T-helper 22 cell (primary cell): ENCODE data around the gene CTCF.

Experiments
- DNase-seq: peaks from one replicate; pipeline ENCODE4 v3.0.0-alpha.2; 2020; ENCODE audit warnings: low read depth

CTCF gene

DNA sequence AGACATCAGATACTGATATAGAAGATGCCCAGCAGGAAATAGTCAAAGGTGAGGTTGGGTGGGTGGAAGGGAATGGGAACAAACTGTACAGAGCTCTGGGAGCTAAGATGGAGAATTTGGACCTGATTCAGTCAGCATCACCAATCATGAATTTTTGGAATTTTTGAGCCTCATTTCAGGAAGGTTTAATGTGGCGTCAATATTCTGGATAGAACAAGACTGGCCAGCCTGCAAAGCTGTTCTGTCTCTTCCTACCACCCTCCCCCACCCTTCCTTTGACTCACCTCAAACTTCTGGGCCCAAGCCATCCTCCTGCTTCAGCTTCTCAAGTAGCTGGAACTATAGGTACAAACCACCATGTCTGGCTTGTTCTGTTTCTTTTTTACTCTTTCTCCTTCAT lies 32.6 kb downstream of the CTCF start:
- DNase-seq = no peak

DNA sequence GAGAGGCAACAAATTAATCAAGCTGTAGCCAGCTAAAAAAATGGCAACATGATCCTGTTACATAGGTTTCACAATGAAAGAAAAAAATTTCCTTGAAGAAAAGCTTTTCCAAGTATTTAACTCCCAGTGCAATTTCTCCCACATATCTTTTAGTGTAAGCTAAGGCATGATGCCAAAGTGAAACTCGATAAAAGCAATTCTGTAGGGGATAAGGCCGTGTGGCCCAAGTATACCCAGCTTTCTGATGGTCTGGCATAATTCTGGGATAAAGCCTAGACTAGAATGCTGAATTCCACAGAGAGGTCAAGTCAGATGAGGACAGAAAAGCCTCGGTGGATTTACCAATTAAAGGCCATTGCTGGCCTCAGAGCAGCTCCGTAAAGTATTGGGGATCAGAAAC lies 36.2 kb downstream of the CTCF start:
- no peak for DNase-seq

DNA sequence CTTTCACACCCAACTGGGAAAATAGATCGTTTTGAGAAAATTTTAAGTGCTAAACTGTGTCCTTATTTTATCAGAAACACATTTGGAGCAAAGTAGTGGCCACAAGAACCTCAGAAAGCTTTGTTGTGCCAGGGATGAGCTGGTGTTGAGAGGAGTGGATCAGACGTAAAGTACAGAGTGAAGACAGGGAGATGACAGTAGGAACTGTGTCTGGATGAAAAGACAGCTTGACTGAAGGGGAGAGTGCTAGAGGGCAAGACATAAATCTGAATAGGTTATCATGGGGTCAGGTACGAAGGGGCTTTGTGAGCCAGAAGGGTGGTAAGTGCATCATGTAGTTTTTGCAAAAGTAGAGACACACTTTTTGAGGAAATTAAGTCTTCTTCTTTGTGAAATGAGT lies 43.3 kb downstream of the CTCF start:
- DNase-seq = no peak

DNA sequence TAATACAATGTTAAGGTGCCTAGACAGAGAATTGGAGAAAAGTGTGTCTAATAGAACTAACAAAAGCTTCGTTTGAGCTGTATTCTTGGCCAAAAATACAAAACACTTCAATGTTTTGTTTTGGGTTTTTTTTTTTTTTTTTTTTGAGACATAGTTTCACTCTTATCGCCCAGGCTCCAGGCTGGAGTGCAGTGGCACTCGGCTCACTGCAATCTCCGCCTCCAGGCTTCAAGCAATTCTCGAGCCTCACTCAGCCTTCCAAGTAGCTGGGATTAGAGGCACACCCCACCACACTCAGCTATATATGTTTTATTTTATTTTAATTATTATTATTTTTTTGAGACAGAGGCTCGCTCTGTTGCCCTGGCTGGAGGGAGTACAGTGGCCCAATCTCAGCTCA lies 44.3 kb downstream of the CTCF start:
- DNase-seq = no peak

DNA sequence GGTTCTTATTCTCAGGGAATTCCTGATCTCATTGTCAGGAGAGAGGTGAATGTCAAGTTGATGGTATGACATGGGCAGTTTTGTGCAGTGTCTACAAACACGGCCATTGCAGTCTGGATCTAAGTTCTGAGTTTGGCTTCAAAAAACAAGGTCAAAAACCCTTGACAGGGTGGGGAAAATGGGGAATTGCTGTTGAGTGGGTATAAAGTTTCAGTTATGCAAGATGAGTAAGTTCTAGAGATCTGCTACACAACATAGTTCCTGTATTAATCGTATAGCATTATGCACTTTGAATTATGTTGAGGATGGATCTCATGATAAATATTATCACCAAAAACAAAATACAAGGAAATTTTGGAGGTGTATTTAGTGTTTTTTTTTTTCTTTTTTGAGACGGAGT lies 46.0 kb downstream of the CTCF start:
- no peak for DNase-seq

DNA sequence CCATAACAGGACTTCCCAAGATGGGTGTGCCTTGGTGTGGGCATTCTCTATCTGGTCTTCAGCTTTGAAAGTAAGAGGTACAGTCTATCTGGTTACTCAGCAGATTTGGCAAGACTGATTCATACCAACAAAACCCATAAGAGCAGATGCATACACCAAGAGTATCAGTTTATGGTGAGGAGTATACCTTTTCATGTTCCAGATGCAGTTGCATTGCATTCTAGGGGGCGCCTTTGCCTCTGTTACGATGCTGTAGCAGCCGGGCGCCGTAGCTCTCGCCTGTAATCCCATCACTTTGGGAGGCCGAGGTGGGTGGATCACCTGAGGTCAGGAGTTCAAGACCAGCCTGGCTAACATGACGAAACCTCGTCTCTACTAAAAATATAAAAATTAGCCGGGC lies 51.5 kb downstream of the CTCF start:
- DNase-seq = no peak

DNA sequence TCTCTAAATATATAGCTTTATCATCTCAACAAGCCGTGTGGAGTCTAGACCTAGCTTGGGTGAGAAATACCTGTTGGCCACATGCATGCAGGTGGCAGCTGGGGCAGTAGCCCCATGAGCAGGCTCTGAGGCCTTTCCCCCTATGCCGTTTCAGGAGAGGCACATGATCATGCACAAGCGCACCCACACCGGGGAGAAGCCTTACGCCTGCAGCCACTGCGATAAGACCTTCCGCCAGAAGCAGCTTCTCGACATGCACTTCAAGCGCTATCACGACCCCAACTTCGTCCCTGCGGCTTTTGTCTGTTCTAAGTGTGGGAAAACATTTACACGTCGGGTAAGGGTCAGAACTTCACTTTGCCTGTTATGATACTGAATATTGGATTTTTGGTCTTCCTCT lies 65.9 kb downstream of the CTCF start:
- no peak for DNase-seq

DNA sequence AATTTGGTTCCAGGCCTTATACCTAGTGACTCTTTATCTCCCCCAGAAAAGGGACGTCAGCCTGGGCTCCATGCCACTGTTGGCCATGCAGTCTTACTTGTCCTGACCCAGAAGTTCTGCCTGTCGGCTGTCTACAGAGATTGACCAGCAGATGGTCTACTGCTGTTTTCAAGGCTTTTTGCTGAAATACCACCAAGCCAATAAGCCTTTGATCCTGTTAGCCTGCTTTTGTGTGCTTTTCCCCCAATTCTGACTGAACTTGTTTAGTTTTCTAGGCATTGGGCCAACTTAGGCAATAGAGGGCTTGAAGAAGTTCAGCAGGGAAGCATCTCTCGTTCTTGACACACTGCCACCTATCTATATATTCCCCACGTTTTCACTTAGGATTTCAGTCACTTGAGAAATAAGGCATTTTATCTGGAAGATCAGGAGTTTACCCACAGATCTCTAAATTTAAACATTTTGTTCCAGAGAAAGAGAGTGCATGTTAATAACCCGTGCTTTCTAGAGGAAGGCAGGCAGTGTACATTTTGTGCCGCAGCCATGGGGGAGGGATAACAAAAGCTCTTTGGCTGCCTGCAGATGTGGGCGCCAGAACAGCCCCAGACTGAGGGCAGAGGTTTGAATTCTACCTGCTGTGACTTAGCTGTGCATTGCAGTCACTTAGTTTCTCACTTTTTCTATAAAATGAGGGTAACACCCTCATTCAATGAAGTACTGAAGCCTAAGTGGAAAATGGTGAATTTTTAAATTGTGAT lies 70.3 kb downstream of the CTCF start:
- no peak for DNase-seq

DNA sequence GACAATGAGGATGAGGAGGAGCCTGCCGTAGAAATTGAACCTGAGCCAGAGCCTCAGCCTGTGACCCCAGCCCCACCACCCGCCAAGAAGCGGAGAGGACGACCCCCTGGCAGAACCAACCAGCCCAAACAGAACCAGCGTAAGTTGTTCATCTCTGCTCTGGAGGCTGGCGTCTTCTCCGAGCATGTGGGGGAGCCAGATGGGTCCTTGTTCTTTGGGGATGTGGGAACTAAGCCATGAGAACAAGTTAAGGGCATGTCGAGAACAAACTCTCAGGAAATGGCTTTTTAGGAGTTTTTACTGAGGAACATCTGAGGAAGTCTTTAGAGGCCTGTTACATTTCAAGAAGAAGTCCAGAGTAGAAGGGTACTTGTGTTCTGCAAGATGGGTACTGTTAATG lies 74.4 kb downstream of the CTCF start:
- DNase-seq = no peak

DNA sequence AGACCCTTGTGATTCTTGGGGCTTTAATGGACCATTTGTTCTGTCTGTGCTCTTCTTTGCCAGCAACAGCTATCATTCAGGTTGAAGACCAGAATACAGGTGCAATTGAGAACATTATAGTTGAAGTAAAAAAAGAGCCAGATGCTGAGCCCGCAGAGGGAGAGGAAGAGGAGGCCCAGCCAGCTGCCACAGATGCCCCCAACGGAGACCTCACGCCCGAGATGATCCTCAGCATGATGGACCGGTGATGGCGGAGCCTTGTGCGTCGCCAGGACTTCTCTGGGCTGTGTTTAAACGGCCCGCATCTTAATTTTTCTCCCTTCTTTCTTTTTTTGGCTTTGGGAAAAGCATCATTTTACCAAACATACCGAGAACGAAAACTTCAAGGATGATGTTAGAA lies 75.3 kb downstream of the CTCF start:
- DNase-seq = no peak

DNA sequence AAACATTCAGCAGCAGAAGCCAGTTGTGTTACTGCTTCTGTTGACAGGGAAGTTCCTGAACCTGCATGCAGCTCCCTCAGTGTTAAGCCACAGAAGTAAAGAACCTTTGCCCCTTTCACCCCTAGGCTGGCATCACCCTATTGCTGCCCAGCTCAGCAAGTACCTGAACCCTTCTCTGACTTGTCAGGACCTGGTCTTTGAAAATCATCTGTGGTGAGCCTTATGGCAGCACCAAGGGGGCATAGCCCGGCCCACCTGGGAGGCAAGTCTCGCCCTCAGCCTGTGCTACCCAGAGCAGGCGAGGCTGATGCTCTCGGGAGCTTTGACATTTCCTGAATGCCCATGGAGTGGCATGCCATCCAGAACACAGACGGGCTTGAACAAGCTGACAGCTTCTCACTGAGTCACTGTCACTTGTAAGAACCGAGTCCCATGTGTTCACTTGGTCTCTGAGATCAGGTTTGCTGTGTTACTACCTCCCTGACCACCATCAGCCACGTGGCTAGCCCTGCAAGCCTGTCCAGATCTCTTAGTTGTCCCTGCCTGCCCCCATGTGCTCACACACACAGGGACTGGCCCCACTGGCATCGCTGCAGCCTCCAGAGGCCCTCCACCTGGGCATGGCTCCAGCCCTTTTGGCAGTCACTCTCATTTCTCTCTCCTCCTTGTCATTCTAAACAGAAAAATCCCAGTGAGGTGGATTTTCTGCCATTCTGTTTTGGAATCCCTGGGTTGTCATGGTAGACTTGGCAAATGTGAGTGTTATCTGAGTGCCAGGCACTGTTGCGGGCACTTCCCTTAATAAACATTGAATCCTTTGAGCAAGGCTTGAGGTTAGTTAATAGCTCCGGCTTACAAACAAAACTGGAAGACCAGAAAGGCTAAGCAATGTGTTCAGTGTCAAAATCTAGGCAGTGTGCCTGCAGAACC lies 79.7 kb downstream of the CTCF start:
- DNase-seq = no peak

DNA sequence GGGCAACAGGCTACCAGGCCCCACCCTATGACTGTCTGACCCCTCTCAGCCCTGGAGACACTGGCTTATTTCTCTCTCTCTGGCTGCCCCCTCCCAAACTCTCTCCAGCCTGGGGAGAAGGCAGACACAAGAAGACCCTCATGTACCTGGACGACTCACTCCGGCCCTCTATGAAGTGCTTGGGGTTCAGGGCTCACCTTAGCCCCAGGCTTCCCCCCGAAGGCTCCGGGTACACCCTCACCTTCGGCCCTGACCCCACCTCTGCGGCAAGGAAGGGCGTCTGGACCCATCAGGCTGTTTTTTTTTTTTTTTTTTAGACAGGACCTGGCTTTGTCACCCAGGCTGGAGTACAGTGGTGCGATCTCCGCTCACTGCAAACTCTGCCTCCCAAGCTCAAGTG lies 81.7 kb downstream of the CTCF start:
- DNase-seq = no peak

DNA sequence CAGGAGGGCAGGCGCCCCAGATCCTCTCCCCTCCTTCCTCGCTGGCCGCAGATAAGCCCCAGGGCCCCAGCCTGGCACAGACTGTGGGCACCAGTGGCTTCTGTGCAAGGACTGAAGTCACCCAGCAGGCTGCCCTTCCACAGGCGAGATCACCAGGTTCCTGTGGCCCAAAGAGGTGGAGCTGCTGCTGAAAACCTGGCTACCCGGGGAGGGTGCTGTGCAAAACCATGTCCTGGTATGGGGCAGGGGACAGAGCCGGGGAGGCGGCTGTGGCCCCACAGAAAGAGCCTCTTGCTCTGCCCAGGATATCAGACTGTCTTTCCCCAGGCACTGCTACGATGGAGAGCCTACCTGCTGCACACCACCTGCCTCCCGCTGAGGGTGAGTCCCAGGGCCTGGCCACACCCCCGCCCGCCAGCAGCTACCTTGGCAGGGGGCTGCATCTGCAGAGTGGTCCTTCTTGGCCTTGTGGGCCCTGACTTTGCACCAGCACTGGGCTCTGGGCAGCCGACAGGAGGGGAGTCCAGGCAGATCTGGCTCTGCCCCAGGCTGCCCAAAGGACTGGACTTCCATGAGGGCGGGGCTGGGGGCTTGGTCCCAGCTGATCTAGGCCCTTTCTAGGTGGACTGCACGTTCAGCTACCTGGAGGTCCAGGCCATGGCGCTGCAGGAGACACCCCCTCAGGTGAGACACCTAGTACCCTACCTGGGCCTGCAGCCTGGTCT lies 83.2 kb downstream of the CTCF start:
- no peak for DNase-seq

DNA sequence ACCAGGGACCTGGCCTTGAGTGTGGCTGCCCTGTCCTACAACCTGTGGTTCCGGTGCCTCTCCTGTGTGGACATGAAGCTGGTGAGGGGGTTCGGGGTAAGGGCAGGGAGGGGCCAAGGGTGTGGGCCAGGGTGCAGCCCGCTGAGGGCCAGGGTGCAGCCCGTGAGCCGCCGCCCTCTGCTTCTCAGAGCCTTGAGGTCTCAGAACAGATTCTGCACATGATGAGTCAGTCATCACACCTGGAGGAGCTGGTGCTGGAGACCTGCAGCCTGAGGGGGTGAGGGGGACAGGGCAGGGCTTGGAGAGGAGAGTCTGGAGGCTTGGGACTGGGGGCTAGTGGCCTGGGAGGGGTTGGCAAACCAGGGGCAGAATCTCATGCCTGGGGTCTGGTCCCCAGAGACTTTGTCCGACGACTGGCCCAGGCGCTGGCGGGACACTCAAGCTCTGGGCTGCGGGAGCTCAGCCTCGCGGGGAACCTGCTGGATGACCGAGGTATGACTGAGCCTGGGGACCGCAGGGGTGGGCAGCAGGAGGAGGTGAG lies 84.9 kb downstream of the CTCF start:
- DNase-seq = no peak

DNA sequence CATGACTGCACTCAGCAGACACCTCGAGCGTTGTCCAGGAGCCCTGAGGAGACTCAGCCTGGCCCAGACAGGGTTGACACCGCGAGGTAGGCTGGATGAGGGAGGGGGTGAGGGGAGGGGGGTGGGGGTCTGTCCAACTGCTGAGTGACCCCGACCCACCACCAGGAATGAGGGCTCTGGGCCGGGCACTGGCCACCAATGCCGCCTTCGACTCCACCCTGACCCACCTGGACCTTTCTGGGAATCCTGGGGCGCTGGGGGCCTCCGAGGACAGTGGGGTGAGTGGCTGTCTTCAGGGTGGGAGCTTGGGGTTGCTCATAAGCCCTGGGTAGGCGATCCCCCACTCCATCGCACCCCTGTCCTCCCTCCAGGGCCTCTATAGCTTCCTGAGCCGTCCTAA lies 85.4 kb downstream of the CTCF start:
- no peak for DNase-seq

DNA sequence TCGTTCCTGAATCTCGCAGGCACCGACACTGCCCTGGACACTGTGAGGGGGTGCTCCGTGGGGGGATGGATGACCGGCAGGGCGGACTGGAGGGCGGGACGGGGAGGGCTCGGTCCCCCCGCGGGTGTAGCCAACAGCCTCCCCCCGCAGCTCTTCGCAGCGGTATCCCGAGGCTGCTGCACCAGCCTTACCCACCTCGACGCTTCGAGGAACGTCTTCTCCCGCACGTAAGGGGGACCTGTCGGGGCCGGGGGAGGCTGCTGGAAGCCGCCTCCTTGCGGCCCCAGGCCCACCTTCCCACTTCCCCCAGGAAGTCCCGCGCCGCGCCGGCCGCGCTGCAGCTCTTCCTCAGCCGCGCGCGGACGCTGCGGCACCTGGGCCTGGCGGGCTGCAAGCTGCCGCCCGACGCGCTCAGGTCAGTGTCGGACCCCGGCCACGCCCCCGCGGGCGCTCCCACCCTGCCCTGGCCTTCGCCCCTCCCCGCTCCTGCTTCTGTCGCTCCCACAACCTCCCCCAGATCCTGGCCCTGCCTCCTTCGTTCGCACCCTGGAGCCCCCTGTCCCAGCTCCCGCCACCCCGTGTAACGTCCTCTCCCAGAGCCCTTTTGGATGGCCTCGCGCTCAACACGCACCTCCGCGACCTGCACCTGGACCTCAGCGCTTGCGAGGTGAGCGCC lies 85.9 kb downstream of the CTCF start:
- no peak for DNase-seq

DNA sequence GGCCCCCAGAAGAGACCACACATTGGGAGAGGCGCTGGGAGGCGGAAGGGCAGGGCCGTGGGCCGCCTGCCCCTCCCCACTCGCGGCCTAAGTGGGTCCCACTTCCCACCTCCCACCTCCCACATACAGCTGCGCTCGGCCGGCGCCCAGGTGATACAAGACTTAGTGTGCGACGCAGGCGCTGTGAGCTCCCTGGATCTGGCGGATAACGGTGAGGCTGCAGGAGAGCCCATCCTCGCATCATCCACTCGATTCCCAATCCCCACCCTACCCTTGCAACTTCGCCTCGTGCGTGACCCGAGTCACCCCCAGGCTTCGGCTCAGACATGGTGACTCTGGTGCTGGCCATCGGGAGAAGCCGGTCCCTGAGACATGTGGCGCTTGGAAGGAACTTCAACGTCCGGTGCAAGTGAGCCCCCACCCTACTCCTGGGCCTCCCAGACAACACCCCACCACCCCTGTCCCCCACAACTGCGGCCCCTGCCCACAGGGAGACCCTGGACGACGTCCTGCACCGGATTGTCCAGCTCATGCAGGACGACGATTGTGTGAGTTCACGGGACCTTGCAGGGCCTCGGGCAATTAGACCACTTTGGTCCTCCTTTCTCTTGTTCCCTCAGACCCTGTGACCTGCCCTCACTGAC lies 86.6 kb downstream of the CTCF start:
- DNase-seq = no peak

DNA sequence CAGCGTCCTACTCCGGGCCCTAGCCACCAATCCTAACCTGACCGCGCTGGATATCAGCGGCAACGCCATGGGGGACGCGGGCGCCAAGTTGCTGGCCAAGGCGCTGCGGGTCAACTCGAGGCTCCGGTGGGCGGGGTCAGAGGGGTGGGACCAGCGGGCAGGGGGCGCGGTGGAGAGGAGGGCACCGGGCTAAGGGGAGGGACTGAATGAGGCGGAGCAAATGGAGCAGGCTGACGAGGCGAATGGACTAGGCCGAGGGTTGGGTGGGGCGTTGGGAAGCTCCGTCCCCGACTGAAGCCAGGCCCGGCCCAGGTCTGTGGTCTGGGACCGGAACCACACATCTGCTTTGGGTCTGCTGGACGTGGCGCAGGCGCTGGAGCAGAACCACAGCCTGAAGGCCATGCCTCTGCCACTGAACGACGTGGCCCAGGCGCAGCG lies 87.2 kb downstream of the CTCF start:
- DNase-seq = no peak

DNA sequence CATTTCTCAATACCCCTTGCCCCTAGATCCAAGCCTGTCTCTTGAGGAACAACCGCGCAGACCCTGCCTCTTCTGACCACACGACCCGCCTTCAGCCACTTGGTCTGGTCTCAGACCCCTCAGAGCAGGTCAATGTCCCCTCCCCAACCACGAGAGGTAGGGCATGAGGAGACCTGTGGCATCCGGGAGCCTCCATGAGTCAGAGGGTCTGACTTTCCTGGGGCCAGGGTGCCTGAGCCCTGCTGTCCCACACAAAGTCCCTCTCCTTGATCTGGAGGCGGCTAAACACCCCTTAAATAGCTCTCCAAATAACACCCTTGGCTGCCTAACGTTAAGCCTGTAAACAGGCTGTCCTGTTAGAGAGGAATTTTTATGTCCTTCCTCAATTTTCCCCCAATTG lies 87.7 kb downstream of the CTCF start:
- no peak for DNase-seq

DNA sequence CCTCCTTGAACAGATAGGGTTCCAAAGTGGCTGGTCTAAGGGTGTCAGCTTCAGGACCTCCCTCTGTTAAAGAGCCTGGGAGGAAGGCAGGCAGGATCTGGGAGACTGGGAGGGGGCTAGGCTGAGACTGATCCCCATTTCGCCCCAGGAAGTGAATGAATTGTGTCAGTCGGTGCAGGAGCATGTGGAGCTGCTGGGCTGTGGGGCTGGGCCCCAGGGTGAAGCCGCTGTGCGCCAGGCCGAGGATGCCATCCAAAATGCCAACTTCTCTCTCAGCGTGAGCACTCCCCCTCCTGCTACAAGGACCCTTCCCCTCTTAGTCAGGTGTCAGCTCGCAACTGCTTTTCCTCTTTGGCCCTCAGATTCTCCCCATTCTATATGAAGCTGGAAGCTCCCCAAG lies 88.7 kb downstream of the CTCF start:
- DNase-seq = no peak

DNA sequence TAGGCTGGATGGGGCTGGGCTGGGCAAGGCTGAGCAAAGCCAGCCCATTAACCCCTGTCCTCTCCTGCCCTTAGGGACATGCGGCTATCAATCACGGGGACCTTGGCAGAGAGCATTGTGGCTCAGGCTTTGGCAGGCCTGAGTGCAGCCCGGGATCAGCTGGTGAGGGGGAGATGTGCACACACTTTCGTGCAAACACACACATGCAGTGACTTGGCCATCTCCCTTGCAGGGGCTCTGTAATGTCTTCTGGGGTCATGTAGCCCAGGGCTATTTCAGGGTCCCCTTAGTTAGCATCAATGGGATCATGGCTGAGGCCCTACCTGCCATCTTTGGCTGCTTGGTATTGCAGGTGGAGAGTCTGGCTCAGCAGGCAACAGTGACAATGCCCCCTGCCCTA lies 89.5 kb downstream of the CTCF start:
- no peak for DNase-seq
